Kasumi-1 (cell line): ENCODE results near the gene NDEL1.
"Not testable (repeated sequence)": the region's sequence is repeated elsewhere in the genome, so short reads cannot be mapped to it uniquely, and the experiment has no call there.

Experiments used
- DNase-seq, 2 experiments: peaks; one replicate each; lab custom pipeline; 2025; lab: John Stamatoyannopoulos, UW

NDEL1 gene

GRCh38 chr17:8435245-8436168 is at the start of gene NDEL1:
NDEL1 (plus strand) TSS chr17:8435884; CDS start chr17:8444272, 8,388 bp downstream.
- DNase-seq, result peak; percentile 66 to 77

GRCh38 chr17:8386841-8387240 is 48.8 kb upstream of the NDEL1 start:
- no peak for DNase-seq

- DNase-seq, result no peak
Observed at GRCh38 chr17:8387914-8388651, 47.6 kb upstream of the NDEL1 start.

- DNase-seq, result no peak
Observed at GRCh38 chr17:8391711-8392110, 44.0 kb upstream of the NDEL1 start.

GRCh38 chr17:8392274-8392673 is 43.4 kb upstream of the NDEL1 start:
- no peak for DNase-seq

- DNase-seq, result no peak
Observed at GRCh38 chr17:8392674-8393469, 42.8 kb upstream of the NDEL1 start.

- no peak for DNase-seq
Observed at GRCh38 chr17:8393470-8394231, 42.0 kb upstream of the NDEL1 start.

GRCh38 chr17:8394497-8394896 is 41.2 kb upstream of the NDEL1 start:
- not testable (repeated sequence) for DNase-seq

- DNase-seq, result no peak
Observed at GRCh38 chr17:8397636-8398035, 38.0 kb upstream of the NDEL1 start, which contains the start of gene RNF222. RNF222 (minus strand) TSS chr17:8397827; CDS start chr17:8393461, 4,366 bp downstream.

GRCh38 chr17:8398980-8399379 is 36.7 kb upstream of the NDEL1 start:
- no peak for DNase-seq

- no peak for DNase-seq
Observed at GRCh38 chr17:8401107-8401506, 34.6 kb upstream of the NDEL1 start.

GRCh38 chr17:8402921-8403536 is 32.7 kb upstream of the NDEL1 start:
- no peak for DNase-seq

GRCh38 chr17:8405499-8406016 is 30.1 kb upstream of the NDEL1 start:
- DNase-seq, result no peak

GRCh38 chr17:8406174-8406573 is 29.5 kb upstream of the NDEL1 start:
- no peak for DNase-seq

- DNase-seq, result no peak
Observed at GRCh38 chr17:8408371-8408770, 27.3 kb upstream of the NDEL1 start.

GRCh38 chr17:8409966-8410882 is 25.5 kb upstream of the NDEL1 start:
- peak; percentile 70 to 74 for DNase-seq

- no peak for DNase-seq
Observed at GRCh38 chr17:8410883-8411238, 24.8 kb upstream of the NDEL1 start.

GRCh38 chr17:8412089-8412488 is 23.6 kb upstream of the NDEL1 start:
- DNase-seq, result no peak

- no peak for DNase-seq
Observed at GRCh38 chr17:8413328-8413727, 22.4 kb upstream of the NDEL1 start.

GRCh38 chr17:8413938-8414337 is 21.7 kb upstream of the NDEL1 start:
- DNase-seq, result no peak
